T-helper 9 cell (primary cell): ENCODE data around the gene RRM1.
"Not testable (repeated sequence)": the region's sequence is repeated elsewhere in the genome, so short reads cannot be mapped to it uniquely, and the experiment has no call there.

ENCODE experiments used
- DNase-seq: peaks from one replicate; pipeline ENCODE4 v3.0.0-alpha.2; 2020
- total RNA-seq, 2 donors: gene quantifications; one replicate each; lab custom pipeline; 2026; lab: John Stamatoyannopoulos, UW

Gene RRM1
- total RNA-seq: 64.4 to 70.0 reads per million in 2 donors

GRCh38 chr11:4094348-4095291, at the start of gene RRM1:
RRM1 (plus strand) TSS chr11:4094799; CDS start chr11:4095013, 214 bp downstream.
- peak; percentile 89 for DNase-seq

GRCh38 chr11:4044976-4045646, 49.5 kb upstream of the RRM1 start:
- no peak for DNase-seq

GRCh38 chr11:4048340-4048739, 46.3 kb upstream of the RRM1 start:
- DNase-seq: no peak

GRCh38 chr11:4049006-4049405, 45.6 kb upstream of the RRM1 start:
- DNase-seq: no peak

GRCh38 chr11:4050138-4050537, 44.5 kb upstream of the RRM1 start:
- DNase-seq: no peak

- DNase-seq: not testable (repeated sequence)
Observed at GRCh38 chr11:4053200-4053599, 41.4 kb upstream of the RRM1 start.

- DNase-seq: no peak
Observed at GRCh38 chr11:4054643-4055042, 40.0 kb upstream of the RRM1 start.

- no peak for DNase-seq
Observed at GRCh38 chr11:4059424-4059823, 35.2 kb upstream of the RRM1 start.

GRCh38 chr11:4060182-4060923, 34.2 kb upstream of the RRM1 start:
- no peak for DNase-seq

- DNase-seq: no peak
Observed at GRCh38 chr11:4061700-4062099, 32.9 kb upstream of the RRM1 start.

- no peak for DNase-seq
Observed at GRCh38 chr11:4063348-4063747, 31.3 kb upstream of the RRM1 start.

GRCh38 chr11:4064278-4064955, 30.2 kb upstream of the RRM1 start:
- DNase-seq: no peak

- no peak for DNase-seq
Observed at GRCh38 chr11:4065086-4065485, 29.5 kb upstream of the RRM1 start.

- DNase-seq: no peak
Observed at GRCh38 chr11:4065601-4066377, 28.8 kb upstream of the RRM1 start.

- DNase-seq: no peak
Observed at GRCh38 chr11:4066910-4067309, 27.7 kb upstream of the RRM1 start.

GRCh38 chr11:4068962-4069361, 25.6 kb upstream of the RRM1 start:
- no peak for DNase-seq

- DNase-seq: no peak
Observed at GRCh38 chr11:4071325-4071724, 23.3 kb upstream of the RRM1 start.

- DNase-seq: no peak
Observed at GRCh38 chr11:4071914-4072313, 22.7 kb upstream of the RRM1 start.

GRCh38 chr11:4072668-4073285, 21.8 kb upstream of the RRM1 start:
- peak; percentile 19 for DNase-seq

GRCh38 chr11:4074266-4074665, 20.3 kb upstream of the RRM1 start:
- no peak for DNase-seq

GRCh38 chr11:4076774-4077173, 17.8 kb upstream of the RRM1 start:
- DNase-seq: no peak
